Nephron progenitor cell (in vitro differentiated cells): ENCODE results near the gene INTS6.
A peak's percentile ranks its signal among the peaks of the same experiment; 100 is the strongest.

Experiments
- DNase-seq: peaks from one replicate; pipeline ENCODE4 v3.0.0; 2021
- H3K27ac Mint-ChIP-seq: 2 replicates; pipeline ENCODE4 v1.8.0; 2021; ENCODE audit warnings: mild to moderate bottlenecking, moderate library complexity, mixed read lengths
- H3K27me3 Mint-ChIP-seq: 2 replicates; pipeline ENCODE4 v1.8.0; 2021; ENCODE audit warnings: mild to moderate bottlenecking, low read depth, mixed read lengths; ENCODE audit not compliant: poor library complexity
- H3K36me3 Mint-ChIP-seq: 2 replicates; pipeline ENCODE4 v1.8.0; 2021; ENCODE audit warnings: low read depth, mixed read lengths
- H3K4me1 Mint-ChIP-seq: 2 replicates; pipeline ENCODE4 v1.8.0; 2021; ENCODE audit warnings: mixed read lengths
- H3K4me3 Mint-ChIP-seq: 2 replicates; pipeline ENCODE4 v1.8.0; 2021; ENCODE audit warnings: mild to moderate bottlenecking, moderate library complexity, mixed read lengths
- H3K9me3 Mint-ChIP-seq: 2 replicates; pipeline ENCODE4 v1.8.0; 2021; ENCODE audit warnings: mild to moderate bottlenecking, moderate library complexity, mixed read lengths
- TF ChIP-seq, protein P1 (sequence below): fragments of 200-600 bp; sonication (generic); IDR thresholded peaks from 2 replicates; pipeline ENCODE4 v1.5.0; 2021; ENCODE audit warnings: antibody characterized with exemption

Gene INTS6, protein sequence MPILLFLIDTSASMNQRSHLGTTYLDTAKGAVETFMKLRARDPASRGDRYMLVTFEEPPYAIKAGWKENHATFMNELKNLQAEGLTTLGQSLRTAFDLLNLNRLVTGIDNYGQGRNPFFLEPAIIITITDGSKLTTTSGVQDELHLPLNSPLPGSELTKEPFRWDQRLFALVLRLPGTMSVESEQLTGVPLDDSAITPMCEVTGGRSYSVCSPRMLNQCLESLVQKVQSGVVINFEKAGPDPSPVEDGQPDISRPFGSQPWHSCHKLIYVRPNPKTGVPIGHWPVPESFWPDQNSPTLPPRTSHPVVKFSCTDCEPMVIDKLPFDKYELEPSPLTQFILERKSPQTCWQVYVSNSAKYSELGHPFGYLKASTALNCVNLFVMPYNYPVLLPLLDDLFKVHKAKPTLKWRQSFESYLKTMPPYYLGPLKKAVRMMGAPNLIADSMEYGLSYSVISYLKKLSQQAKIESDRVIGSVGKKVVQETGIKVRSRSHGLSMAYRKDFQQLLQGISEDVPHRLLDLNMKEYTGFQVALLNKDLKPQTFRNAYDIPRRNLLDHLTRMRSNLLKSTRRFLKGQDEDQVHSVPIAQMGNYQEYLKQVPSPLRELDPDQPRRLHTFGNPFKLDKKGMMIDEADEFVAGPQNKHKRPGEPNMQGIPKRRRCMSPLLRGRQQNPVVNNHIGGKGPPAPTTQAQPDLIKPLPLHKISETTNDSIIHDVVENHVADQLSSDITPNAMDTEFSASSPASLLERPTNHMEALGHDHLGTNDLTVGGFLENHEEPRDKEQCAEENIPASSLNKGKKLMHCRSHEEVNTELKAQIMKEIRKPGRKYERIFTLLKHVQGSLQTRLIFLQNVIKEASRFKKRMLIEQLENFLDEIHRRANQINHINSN

DNA sequence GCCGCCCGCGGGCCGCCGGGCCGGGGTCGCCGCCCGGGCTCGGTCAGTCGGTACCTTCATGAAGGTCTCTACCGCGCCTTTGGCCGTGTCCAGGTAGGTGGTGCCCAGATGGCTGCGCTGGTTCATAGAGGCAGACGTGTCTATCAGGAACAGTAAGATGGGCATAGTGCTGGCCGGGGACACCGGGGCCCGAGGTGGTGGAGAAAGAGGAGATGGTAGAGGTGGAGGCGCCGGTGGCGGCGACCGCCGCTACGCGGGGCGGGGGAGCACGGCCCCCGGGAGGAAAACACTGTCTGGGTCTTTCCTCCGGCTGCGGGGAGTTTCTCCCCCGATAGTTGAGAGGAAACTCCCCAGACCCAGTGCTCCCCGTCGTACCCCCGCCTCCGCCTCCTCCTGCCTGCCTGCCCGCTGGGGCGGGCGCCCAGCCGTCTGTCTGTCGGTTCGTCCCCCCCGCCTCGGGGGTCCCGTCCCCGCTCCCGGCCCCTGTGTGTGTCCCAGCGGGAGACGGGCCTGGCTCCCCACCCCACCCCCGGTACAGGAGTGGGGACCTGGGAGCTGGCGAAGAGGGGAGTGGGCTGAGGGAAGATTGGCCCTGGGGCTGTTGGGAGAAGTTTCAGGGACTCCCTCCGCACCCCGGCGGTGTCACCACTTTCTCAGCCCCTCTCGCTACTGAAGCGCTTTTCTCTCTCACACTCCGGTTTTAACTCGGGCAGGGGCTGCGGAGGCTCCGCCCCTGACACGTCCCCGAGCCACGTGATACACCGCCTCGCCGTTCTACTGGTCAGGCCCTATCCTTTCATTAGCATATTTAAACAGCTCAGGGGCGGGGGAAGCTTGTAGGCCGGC, at the start of gene INTS6:
TSS of gene INTS6 (minus strand) at position 676 of the 846 bp plus-strand sequence. CDS start at position 165, 511 bp downstream.
- peak; percentile 98 for DNase-seq
- H3K27me3 Mint-ChIP-seq: no peaks in the 10 kb centered on the region
- peak within 1 kb of the TSS; percentile 100 for H3K27ac Mint-ChIP-seq
- TF ChIP-seq, protein P1, sequence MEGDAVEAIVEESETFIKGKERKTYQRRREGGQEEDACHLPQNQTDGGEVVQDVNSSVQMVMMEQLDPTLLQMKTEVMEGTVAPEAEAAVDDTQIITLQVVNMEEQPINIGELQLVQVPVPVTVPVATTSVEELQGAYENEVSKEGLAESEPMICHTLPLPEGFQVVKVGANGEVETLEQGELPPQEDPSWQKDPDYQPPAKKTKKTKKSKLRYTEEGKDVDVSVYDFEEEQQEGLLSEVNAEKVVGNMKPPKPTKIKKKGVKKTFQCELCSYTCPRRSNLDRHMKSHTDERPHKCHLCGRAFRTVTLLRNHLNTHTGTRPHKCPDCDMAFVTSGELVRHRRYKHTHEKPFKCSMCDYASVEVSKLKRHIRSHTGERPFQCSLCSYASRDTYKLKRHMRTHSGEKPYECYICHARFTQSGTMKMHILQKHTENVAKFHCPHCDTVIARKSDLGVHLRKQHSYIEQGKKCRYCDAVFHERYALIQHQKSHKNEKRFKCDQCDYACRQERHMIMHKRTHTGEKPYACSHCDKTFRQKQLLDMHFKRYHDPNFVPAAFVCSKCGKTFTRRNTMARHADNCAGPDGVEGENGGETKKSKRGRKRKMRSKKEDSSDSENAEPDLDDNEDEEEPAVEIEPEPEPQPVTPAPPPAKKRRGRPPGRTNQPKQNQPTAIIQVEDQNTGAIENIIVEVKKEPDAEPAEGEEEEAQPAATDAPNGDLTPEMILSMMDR: no peak
- peak within 1 kb of the TSS; percentile 92 for H3K4me3 Mint-ChIP-seq
- peaks cover 36% of the 10 kb centered on the region for H3K36me3 Mint-ChIP-seq
- H3K9me3 Mint-ChIP-seq: peaks cover 12% of the 10 kb centered on the region
- peaks cover 44% of the 10 kb centered on the region for H3K4me1 Mint-ChIP-seq

DNA sequence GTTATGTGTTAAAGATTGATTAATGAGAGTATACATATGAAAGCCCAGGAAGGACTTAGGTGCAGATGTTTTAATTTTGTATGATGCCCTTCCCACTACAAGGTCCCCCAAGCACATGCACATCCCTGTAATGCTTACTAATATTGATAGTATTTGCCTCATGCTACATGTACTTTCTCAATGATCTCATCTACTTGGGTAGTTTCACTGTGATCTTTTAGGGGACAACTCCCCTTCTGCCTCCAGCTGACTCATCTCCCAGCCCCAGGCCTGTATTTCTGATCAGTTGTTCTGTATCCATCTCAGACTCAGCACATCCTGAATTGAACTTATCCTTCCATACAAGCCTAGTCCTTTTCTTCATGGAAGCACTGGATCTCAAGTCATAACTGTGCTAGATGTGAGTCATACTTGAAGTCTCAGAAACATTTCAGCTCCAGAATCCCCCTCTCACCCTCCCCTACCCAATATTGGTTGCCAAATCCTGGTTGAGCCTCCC, 49.4 kb upstream of the INTS6 start:
- no peak for DNase-seq
- Mint-ChIP-seq H3K9me3 (no peaks in the 10 kb centered on the region), H3K4me1 (no peaks in the 10 kb centered on the region), H3K4me3 (no peak overlapping the region), H3K36me3 (no peaks in the 10 kb centered on the region), H3K27ac (no peak overlapping the region), H3K27me3 (peaks cover 12% of the 10 kb centered on the region)
- TF ChIP-seq, protein P1: no peak

DNA sequence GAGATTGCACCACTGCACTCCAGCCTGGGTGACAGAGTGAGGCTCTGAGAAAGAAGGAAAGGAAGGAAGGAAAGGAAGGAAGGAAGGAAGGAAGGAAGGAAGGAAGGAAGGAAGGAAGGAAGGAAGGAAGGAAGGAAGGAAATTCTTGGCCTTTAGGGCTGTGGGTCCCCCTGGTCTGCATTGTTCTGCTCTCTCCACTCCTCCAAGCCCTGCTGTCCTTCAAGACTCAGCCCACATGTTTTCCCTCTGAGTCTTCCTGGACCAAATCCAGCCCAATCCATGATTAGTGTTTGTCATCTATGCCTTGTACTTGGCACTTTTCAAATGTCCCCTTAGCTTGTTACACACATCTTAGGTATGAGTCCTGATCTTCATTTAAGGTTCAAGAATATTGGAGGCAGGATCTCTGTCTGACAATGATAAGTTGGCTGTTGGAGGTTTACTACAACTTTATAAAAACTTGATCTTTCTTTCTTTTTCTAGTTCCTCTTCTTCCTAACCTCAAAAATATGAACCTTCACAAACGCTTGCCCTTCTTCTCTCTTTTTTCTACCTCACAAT, 48.8 kb upstream of the INTS6 start:
- Mint-ChIP-seq H3K4me3 (no peak overlapping the region), H3K27ac (no peak overlapping the region), H3K36me3 (no peaks in the 10 kb centered on the region), H3K27me3 (peaks cover 12% of the 10 kb centered on the region), H3K9me3 (no peaks in the 10 kb centered on the region), H3K4me1 (no peaks in the 10 kb centered on the region)
- TF ChIP-seq, protein P1: no peak
- DNase-seq: no peak

DNA sequence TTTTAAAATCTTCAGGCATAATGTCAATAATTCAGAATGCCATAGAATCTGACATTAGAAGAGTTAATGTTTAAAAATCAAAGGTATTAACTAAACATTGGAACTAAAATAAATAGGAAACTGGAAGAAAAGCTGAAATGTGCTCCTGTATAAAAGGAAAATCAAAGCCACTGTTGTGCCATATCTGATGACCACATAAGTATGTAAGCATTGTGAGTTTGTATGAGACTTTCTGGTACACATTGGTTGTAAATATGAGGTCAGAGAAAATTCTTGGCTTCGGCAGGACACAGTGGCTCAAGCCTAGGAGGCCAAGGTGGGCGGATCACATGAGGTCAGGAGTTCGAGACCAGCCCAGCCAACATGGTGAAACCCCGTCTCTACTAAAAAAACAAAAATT, 48.3 kb upstream of the INTS6 start:
- no peaks in the 10 kb centered on the region for H3K9me3 Mint-ChIP-seq
- peaks cover 9% of the 10 kb centered on the region for H3K27me3 Mint-ChIP-seq
- no peak overlapping the region for H3K27ac Mint-ChIP-seq
- no peak overlapping the region for H3K4me3 Mint-ChIP-seq
- no peaks in the 10 kb centered on the region for H3K36me3 Mint-ChIP-seq
- H3K4me1 Mint-ChIP-seq: no peaks in the 10 kb centered on the region
- TF ChIP-seq, protein P1: no peak
- DNase-seq: no peak

DNA sequence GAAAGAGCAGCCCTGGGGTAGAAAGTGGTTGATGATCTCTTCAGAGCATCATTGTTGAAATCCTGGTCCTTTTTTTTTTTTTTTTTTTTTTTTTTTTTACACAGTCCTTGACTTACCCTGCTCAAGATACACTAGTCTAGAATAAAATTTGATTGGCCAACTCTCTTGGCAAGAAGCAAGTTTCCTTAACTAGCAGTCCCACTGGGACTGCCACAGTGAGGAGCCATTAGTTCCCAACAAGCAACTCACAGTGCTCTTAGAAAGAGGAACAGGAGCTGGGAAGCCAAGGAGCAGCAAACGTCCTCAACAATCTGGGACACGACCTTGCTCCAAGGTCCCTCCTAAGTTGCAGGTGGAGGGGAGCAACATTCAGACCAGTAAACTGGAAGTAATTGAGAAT, 47.9 kb upstream of the INTS6 start:
- Mint-ChIP-seq H3K27ac (no peak overlapping the region), H3K4me1 (no peaks in the 10 kb centered on the region), H3K4me3 (no peak overlapping the region), H3K9me3 (no peaks in the 10 kb centered on the region), H3K36me3 (no peaks in the 10 kb centered on the region), H3K27me3 (peaks cover 6% of the 10 kb centered on the region)
- no peak for DNase-seq
- TF ChIP-seq, protein P1: no peak
